IMR-90 (cell line): ENCODE measurements around the gene ROCK2.

Experiments used
- BHLHE40 ChIP-seq: fragments of 150-350 bp; IDR thresholded peaks from 2 replicates; pipeline ENCODE4 v1.6.1; 2016; ENCODE audit warnings: mild to moderate bottlenecking, low read depth, low read length
- CEBPB ChIP-seq: IDR thresholded peaks from 2 replicates; pipeline ENCODE4 v1.6.1; 2012; ENCODE audit warnings: low read depth, low read length, improper control_type of control experiment
- CHD1 ChIP-seq: IDR thresholded peaks from 2 replicates; pipeline ENCODE4 v1.6.1; 2012; ENCODE audit warnings: low read depth, low read length, improper control_type of control experiment
- CTCF ChIP-seq: conservative IDR thresholded peaks from 2 replicates; pipeline ENCODE4 v1.5.1; 2012; ENCODE audit warnings: mild to moderate bottlenecking, low read depth, low read length, improper control_type of control experiment
- ELK1 ChIP-seq: fragments of 150-350 bp; IDR thresholded peaks from 2 replicates; pipeline ENCODE4 v1.6.1; 2016; ENCODE audit warnings: low read depth, mild to moderate bottlenecking, low read length, moderate library complexity, borderline replicate concordance
- FOS ChIP-seq: fragments of 150-350 bp; IDR thresholded peaks from 2 replicates; pipeline ENCODE4 v1.6.1; 2016; ENCODE audit warnings: low read depth, low read length
- MAFK ChIP-seq: IDR thresholded peaks from 2 replicates; pipeline ENCODE4 v1.6.1; 2012; ENCODE audit warnings: low read depth, low read length, improper control_type of control experiment
- MXI1 ChIP-seq: IDR thresholded peaks from 2 replicates; pipeline ENCODE4 v1.6.1; 2012; ENCODE audit warnings: low read depth, mild to moderate bottlenecking, low read length, moderate library complexity, borderline replicate concordance
- POLR2A ChIP-seq: IDR thresholded peaks from 2 replicates; pipeline ENCODE4 v1.6.1; 2012; ENCODE audit warnings: mild to moderate bottlenecking, low read depth, low read length
- RAD21 ChIP-seq: IDR thresholded peaks from 2 replicates; pipeline ENCODE4 v1.6.1; 2012; ENCODE audit warnings: low read length, improper control_type of control experiment
- RCOR1 ChIP-seq: IDR thresholded peaks from 2 replicates; pipeline ENCODE4 v1.6.1; 2012; ENCODE audit warnings: mild to moderate bottlenecking, low read length, improper control_type of control experiment; ENCODE audit not compliant: insufficient replicate concordance
- RFX5 ChIP-seq: IDR thresholded peaks from 2 replicates; pipeline ENCODE4 v1.8.0; 2012; ENCODE audit warnings: low read depth, mild to moderate bottlenecking, low read length, moderate library complexity
- SMC3 ChIP-seq: fragments of 150-350 bp; IDR thresholded peaks from 2 replicates; pipeline ENCODE4 v1.6.1; 2016; ENCODE audit warnings: low read depth, mild to moderate bottlenecking, antibody characterized with exemption, low read length, moderate library complexity
- USF2 ChIP-seq: fragments of 150-350 bp; IDR thresholded peaks from 2 replicates; pipeline ENCODE4 v1.6.1; 2017; ENCODE audit warnings: mild to moderate bottlenecking, antibody characterized with exemption, low read length, low read depth

- TF ChIP-seq USF2 (no peak), CTCF (no peak), CHD1 (no peak), MXI1 (no peak), POLR2A (no peak), RCOR1 (no peak), RFX5 (no peak), BHLHE40 (no peak), FOS (no peak), SMC3 (no peak), RAD21 (no peak), ELK1 (no peak), CEBPB (no peak), MAFK (0 out of 2 replicates have a peak, but pooled peaks have one; percentile 29)
These were observed 143.8 kb downstream of the ROCK2 start for GRCh38 chr2:11200651-11201050.
